Esophagus squamous epithelium (tissue), 4 donors: ENCODE data around the gene HMCN2.

Experiments
- CTCF ChIP-seq, 6 experiments: fragments of 450-650 bp in 4 of 6; fragments of 200-600 bp in 2 of 6; sonication (generic) in 2 of 6; IDR thresholded peaks; one replicate each; pipeline ENCODE4 v1.5.1; 2016 to 2019; ENCODE audit warnings: antibody characterized with exemption in 6 of 6, mild to moderate bottlenecking in 4 of 6, moderate library complexity in 4 of 6
- POLR2A ChIP-seq, 4 donors: fragments of 450-650 bp; IDR thresholded peaks; one replicate each; pipeline ENCODE4 v1.6.1; 2017; ENCODE audit warnings: antibody characterized with exemption in 4 of 4, mild to moderate bottlenecking in 4 of 4, moderate library complexity in 3 of 4

- no peak for TF ChIP-seq CTCF (IDR thresholded peaks at IDR 0.05)
- TF ChIP-seq POLR2A (IDR thresholded peaks at IDR 0.05), result no peak
Observed at GRCh38 chr9:130362691-130363090, 97.1 kb downstream of the HMCN2 start.
